ENCODE data around the gene CLPSL1.

The CLPSL1 gene

GRCh38 chr6:35808688-35809087 is 27.9 kb downstream of the CLPSL1 start:
- POLR2A ChIA-PET: no interaction called here
- no peak overlapping the region for H3K4me3 ChIP-seq (ENCODE audit: low read depth, low read length)
- CTCF ChIA-PET: no interaction called here
- TF ChIP-seq CTCF (IDR thresholded peaks at IDR 0.05; ENCODE audit: insufficient read depth, low read length, missing control alignments): no peak
- DNase-seq (ENCODE audit: low read depth, low spot score): no peak

- CTCF ChIA-PET: interaction anchor here (1.2 kb wide), 1 partner anchor 285 kb away, joined by 3 read pairs; no protein-coding TSS in a partner anchor
- no peak for DNase-seq (ENCODE audit: low read depth, low spot score)
- POLR2A ChIA-PET: no interaction called here
- H3K4me3 ChIP-seq (ENCODE audit: low read depth, low read length): no peak overlapping the region
- TF ChIP-seq CTCF (IDR thresholded peaks at IDR 0.05; ENCODE audit: insufficient read depth, low read length, missing control alignments): no peak
Observed at GRCh38 chr6:35809809-35810208, 29.0 kb downstream of the CLPSL1 start.

- peak; percentile 42 for DNase-seq (ENCODE audit: low read depth, low spot score)
- H3K4me3 ChIP-seq (ENCODE audit: low read depth, low read length): no peak overlapping the region
- ChIA-PET POLR2A (no interaction called here), CTCF (interaction anchor here (1.0 kb wide), 1 partner anchor 228 kb away, joined by 3 read pairs; no protein-coding TSS in a partner anchor)
- no peak for TF ChIP-seq CTCF (IDR thresholded peaks at IDR 0.05; ENCODE audit: insufficient read depth, low read length, missing control alignments)
Observed at GRCh38 chr6:35810971-35811698, 30.3 kb downstream of the CLPSL1 start.

GRCh38 chr6:35811699-35811995 is 30.8 kb downstream of the CLPSL1 start:
- no peak for DNase-seq (ENCODE audit: low read depth, low spot score)
- ChIA-PET POLR2A (no interaction called here), CTCF (interaction anchor here (1.0 kb wide), 2 partner anchors 228 to 283 kb away, joined by 3 read pairs; no protein-coding TSS in a partner anchor)
- no peak for TF ChIP-seq CTCF (IDR thresholded peaks at IDR 0.05; ENCODE audit: insufficient read depth, low read length, missing control alignments)
- no peak overlapping the region for H3K4me3 ChIP-seq (ENCODE audit: low read depth, low read length)

- POLR2A ChIA-PET: no interaction called here
- CTCF ChIA-PET: no interaction called here
- TF ChIP-seq CTCF (IDR thresholded peaks at IDR 0.05; ENCODE audit: insufficient read depth, low read length, missing control alignments): no peak
- DNase-seq (ENCODE audit: low read depth, low spot score): no peak
- no peak overlapping the region for H3K4me3 ChIP-seq (ENCODE audit: low read depth, low read length)
Observed at GRCh38 chr6:35817515-35817914, 36.7 kb downstream of the CLPSL1 start.

GRCh38 chr6:35823601-35824000 is 42.8 kb downstream of the CLPSL1 start:
- H3K4me3 ChIP-seq (ENCODE audit: low read depth, low read length): no peak overlapping the region
- DNase-seq (ENCODE audit: low read depth, low spot score): no peak
- TF ChIP-seq CTCF (IDR thresholded peaks at IDR 0.05; ENCODE audit: insufficient read depth, low read length, missing control alignments): no peak
- POLR2A ChIA-PET: no interaction called here
- CTCF ChIA-PET: no interaction called here

Measured in AG04449 (cell line).